M059J (cell line): ENCODE data around the gene TMEM115. TPM values are rescaled to one million over a fixed set of nuclear protein-coding genes. Genes with fewer than 3 reads are reported as not detected.

Experiments used
- DNase-seq: peaks from one replicate; pipeline ENCODE4 v3.0.0-alpha.2; 2012; ENCODE audit warnings: low read depth
- total RNA-seq: library from RNA; depleted of rRNA; stranded (reverse); fragments of >200 nt; shearing (Covaris generic); gene quantifications from 2 replicates; pipeline ENCODE4 v1.2.3, GENCODE V29; 2014

TMEM115 gene
- total RNA-seq, 1 experiment from 2014 or later = 38.2 TPM

DNA sequence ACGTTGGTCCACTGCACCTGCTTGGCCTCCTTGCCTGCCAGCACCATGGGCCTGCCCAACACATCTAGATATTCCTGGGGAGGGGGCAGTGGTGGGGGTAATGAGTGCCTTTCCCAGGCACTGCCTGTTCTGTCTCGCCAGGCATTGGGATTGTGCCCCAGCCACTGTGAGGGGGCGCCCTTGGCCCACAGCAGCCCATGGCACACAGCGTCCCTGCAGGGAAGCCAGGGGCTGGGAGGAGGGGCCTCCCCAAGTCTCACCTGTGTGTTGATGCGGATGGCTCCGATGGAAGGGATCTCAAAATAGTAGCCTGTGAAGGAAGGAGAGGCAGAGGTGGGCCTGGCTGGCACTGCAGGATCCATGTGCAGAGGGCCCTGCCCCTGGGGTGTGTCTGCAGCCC is 18.7 kb upstream of the TMEM115 start:
- no peak for DNase-seq

DNA sequence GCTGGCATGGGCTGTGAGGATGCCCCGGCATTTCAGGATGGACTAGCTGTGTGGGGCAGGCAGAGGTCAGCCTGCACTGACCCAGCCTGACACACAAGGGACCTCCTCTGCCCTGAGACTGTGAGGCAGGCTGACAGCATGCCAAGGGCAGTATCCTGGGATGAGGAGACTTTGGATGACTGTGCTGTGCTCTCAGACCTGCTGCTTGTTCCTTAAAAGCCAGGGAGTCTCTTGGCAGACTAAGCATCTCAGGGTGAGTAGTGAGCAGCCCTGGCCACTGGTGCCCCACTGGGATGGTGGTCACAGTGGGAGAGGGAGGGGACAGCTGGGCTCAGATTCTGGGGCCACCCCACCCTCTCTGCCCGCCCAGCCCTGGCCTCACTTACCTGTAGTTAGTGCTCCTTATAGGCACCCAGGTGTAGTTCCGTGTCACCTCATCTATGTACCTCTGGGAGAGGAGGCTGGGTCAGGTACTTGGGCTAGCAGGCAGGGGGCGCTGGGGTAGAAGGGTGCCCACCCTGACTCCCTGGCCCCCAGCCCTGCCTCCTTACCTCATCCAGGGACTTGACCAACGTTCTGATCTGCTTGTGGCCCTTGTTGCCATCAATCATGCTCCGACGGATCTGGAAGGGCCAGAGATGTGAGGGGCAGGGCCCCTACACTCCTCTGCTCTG is 16.1 kb upstream of the TMEM115 start:
- DNase-seq = no peak

DNA sequence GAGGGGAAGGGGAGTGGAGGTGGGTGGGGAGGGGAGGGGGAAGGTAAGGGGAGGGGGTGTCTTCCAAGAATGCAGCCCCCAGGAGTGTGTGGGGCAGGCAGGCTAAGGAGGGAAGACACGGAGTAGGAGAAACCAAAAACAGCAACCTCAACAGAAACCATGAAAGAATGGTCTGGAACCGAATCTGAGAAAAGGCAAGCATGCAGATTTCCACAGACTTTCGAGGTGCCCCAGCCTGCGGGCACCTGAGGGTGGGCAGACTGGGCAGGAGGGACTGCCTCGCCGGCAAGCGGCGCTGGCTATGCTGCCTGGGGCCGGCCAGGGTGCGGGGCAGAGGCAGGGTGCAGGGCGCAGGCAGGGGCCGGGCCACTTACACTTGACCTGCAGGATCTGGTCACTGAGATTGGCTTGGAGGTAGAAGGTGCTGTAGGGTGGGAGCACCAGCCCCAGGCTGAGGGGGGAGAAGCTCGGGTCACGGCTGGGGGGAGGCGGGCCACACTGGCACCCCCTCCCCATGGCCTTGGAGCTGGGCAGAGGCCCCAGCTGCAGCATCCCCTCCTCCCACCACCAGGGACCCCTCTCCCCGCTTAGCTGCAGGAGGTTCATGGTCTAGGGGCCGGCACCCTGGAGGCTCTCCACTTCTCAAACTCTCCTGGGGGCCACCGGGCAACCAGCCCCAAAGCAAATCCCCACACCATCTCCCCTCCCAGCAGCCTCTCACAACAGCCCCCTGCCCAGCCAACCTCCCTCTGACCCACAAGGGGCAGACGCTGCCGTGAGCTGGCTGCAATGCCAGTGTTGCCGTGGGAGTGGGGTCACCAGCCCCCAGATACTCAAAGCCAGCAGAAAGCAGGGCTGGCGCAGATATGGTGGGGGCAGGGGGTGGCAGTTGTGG is 15.3 kb upstream of the TMEM115 start:
- DNase-seq = no peak

DNA sequence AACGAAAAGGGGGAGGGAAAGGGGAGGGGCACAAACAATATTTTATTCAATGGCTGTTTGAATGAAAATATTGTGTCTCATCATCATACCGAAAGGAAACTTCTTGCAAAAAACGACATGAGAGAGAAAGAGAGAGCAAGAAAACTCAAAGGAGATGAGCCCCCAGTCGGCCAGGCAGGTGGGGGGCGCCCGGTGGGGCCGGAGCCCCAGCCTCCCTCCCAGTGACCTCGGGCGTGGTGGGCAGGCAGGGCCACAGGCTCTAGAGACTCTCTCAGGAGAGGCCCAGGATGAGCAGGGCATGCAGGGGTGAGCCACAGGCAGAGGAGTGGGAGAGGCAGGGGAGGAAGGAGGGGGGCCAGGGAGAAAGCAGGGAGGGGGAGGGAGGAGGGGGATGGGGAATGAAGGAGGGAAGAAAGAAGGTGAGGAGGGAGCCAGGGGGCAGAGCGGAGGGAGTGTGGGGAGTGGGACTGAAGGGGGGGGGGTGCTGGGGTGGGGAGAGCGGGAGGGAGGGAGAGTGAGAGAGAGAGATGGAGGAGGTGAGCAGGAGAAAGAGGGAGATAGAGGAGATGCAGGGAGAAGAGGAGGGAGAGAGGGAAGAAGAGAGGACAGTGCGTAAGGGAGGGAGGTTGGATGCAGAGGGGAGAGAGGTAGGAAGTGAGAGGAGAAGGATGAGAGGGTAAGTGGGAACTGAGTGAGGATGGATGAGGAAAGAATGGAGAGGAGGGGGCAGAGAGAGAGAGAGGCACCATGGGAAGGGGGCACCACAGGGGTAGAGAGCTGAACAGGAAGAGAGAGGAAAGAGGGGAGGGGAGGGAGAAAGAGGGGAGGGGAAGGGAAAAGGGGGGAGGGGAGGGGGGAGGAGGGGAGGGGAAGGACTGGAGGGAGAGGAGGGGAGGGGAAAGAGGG is 14.1 kb upstream of the TMEM115 start:
- no peak for DNase-seq

DNA sequence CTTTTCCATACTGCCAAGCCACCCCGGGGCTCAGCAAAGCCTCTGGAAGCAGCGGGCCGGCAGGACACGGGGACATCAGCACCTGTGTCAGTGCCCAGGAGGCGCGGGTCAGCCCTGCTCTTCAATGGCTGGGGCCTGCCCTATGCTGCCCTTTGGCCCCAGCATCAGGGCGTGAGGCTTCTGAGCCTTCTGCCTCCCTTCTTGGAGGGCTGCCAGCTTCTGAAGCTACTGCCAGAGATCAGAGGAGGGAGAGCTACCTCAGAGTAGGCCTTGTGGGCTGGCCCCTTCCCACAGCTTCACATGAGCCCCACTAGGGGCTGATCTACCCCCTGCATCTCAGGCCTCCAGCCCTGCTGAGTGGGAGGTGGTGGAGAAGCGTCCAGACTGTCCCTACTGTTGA is 13.0 kb upstream of the TMEM115 start:
- DNase-seq = no peak

DNA sequence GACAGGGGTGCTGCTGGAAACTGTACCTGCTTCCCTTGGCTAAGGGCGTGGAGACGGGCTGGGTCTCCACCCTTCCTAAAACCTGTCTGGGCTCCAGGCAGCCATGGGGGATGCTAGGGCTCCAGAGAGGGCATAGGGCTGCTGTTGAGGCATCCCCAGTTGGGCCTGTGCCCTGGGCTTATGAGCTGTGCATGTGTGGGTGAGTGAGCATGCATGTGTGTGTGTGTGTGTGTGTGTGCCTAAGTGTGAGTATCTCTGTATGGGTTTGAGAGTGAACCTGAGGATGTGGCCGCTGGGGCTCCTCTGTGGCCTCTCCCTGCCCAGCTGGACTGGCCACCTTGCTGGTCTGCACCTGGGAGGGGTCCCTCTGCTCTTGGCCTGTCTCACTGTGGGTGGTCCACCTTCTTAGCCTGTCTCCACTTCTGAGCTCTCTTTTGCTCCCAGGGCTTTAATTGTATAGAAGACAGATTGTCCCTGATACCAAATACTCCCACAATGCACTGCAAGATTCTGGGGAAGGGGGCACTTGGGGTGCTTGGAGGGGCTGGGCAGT is 11.9 kb upstream of the TMEM115 start:
- DNase-seq = no peak

DNA sequence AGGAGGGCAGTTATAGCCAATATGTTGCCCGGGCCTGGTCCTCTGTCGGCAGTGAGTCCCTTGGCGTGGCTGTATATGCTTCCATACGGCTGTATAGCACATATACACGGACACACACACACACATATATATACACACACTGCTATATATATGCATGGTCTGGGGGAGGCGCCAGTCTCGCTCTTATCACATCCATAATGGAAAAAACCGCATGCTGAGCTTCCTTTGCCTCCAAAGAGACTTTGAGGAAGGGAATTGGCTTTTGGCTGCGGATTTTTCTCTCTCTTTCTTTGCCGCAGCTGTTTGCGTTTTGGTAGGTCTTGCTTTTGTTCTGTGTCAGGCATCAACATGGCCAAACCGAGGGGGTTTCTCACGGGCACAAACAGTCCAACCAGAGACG is 11.3 kb upstream of the TMEM115 start:
- peak; percentile 31 for DNase-seq

DNA sequence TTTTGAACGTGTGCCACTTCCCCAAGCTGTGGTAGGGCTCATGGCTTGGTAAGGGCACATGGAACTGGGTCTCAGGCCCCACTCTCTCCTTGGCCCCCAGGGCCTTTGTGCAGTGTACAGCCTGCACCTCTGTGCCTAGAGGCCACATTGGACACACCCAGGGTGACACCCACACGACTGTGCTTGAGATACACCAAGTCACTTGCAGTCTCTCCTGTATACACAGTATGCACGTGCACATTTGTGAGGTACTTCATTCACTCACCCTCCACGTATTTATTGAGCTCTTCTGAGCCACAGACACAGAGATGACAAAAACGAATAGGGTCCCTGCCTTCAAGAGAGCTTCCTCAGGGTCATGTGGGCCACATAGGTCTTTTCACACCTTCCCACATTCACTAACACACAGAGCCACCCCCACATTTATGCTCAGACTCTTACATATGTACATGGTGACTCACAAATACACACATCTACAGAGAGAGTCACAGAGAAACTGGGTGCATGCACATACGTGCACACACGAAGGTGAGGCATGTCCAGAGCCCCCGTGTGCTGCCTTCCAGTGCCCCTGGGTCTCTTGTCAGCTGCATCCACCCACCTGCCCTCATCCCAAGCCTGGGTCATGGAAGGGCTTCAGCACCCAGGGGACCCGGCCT is 9.8 kb upstream of the TMEM115 start:
- DNase-seq = no peak

DNA sequence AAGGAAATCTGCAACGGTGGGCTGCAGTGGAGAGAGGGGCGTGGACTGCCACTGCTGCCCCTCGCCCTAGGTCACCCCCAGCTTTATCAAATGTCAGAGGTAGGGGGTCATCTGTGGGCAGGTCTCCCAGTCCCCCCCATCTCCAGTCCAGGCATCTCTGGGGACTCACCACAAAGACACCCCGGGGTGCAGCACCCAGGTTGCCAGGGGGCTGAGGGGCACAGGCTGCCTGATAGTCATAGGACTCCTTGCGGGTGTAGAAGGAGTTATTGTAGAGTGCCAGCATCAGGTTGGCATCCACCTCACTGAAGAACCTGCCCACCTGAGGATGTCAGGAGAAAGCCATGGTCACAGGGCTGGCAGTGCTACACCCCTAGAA is 6.5 kb upstream of the TMEM115 start:
- DNase-seq = no peak

DNA sequence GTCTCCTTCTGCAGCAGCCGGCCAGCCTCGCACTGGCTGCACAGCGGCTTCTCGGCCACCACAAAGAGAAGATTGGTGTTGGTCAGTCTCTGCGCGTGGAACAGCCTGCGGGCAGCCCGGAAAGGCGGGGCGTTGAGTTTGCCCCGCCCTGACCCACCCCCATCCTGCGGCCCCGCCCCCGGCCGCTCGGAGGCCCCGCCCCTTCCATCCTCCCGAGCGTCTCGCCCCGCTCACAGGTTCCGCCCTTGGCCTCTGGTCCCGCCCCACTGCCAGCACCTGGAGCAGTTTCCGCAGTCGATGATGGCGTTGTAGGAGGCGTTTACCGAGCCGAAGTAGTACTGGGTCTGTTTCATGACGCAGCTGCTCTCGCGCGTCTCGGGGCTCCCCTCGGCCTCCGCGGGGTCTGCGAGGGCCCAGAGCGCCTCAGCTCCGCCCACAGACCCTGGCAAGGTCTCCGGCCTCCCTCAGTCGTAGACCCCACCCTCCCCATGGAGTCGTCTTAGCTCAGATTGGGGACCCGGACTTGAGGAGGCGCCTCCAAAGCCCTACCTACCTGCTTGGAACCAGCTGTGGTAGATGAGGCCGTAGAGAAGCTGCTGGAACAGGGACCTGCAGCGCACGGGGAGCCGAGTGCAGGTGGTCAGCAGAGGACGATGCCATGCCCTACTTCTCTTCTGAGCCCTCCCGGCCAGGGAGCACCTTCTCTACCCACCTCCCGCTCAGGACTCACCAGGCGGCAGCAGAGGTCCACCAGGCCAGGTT is 5.9 kb upstream of the TMEM115 start:
- DNase-seq = no peak

DNA sequence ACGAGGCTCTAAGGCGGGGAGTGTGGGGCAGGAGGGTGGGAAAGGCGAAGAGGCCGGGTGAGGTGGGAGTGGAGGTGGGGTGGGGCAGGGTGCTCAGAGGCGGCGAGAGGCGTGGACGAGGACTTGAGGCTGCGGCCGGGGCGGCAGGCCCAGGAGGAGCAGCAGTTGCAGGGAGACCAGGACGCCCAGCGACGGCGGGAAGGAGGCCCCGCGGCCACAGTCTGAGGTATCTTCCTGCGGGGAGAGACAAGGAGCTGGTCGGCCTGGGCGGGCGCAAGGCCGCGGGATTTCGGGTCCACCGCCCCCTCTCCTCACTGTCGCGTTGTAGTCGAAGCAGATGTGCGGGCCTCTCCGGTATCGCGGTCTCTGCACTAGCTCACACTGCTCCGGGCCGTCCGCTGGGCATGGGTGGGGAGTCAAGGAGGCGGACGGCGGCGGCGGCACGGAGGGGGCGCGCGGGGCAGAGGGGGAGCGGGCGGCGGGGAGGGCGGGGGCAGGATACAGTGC is 5.3 kb upstream of the TMEM115 start:
- DNase-seq = no peak

DNA sequence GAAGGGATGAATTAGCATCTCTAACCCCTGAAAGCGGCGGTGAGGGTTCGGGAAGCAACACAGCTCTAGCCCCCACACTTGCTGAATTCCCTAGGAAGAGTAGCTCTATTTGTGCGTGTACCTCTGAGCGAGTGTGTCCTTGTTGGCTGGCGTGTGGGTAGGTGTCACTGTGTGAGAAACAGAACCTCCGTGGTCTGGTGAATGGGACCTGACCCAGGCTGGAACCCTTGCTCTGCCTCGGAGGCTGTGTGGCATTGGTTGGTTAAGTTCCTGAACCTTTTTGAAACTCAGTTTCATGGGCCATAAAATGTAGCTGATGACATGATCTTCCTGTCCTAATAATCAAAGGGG is 414 bp upstream of the TMEM115 start:
- no peak for DNase-seq

DNA sequence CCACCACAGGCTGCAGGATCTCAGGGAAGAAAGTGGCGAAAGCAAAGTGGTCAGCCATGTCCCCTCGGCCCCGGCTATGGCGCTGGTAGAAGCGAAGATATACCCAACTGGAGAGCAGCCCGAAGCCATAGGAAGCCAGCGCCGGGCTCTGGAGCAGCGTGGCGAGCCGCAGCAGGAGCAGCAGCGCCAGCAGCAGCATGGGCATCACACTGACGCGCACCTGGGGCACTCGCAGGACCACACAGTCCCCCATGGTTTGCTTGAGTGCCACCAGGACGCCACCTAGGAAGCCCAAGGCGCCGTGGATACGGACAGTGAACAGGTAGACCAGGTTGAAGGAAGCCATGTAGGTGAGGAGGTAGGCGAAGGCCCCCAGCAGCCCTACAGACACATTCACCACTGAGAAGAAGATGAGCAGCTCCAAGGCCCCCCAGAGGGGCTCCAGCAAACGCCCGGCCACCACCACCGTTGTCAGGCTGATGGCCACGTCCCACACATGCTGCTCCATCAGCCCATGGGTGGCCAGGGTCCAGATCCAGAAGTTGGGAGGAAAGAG is 888 bp downstream of the TMEM115 start:
- no peak for DNase-seq

DNA sequence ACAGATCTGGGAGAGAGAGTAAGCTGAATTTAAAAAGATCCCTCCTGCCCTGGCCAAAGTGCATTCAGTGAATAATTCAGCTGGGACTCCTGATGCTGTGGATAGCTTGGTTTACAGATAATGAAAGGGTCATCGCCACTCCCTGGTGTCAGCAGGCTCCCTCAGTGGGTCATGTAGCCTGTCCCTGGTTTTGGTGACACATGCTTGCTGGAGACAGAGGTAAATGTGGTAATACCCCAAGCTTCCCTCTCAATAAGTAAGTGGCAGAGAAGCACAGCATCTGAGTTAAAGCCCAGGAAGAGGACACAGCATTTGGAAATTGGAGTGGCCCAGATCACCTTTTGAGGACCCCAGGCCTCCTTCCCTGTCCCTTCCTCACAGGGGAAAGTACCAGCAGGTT is 1.8 kb downstream of the TMEM115 start:
- no peak for DNase-seq

DNA sequence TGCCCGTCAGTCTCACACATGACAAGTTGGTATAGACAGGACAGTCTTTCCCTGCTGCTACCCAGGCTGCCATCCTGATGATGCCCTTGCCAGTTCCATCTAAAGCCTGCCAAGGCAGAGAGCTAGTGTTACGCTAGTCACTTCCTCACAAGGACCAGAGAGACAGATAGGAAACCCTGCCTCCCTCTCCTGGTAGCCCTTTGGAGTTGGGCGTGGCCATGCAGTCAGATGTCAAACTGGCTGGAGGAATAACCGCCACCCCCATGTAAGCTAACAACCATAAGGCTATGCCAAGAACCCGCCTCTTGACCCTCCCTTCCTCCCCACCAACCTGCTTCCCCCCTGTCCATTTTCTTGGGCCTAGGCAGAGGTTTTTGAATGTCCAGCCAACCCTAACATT is 2.8 kb downstream of the TMEM115 start:
- peak; percentile 39 for DNase-seq

DNA sequence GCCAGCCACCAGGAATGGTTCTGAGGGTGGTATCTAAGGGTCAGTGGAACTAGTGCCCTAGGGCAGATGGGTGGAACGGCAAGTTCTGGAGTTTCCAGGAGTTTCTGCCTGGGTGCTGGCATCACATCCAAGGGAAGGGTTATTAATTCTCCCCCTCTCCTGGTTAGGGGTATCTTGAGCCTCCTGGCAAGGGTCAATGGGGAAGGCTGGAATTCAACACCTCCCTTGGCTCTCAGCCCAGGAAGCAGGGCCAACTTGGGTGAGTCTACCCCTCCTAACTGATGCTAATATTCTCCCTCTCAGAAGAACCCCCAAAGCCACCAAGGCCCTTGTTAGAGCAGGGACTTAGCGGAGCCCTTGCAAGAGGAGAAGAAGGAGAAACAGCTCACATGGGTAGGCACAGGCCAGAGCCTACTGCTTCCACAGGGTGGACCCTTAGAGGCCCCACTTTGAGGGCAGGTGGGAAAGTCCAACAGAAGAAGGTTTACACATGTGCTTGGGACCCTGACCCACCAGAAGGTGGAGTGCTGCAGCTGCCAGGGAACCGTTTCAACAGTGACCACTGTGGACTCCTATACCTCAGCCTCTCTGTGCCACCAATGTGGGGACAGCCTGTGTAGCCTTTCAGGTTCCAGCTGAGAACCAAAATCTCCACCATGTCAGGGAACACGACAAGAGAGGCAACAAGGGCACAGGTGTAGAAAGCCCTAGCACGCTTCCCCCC is 3.3 kb downstream of the TMEM115 start:
- no peak for DNase-seq

DNA sequence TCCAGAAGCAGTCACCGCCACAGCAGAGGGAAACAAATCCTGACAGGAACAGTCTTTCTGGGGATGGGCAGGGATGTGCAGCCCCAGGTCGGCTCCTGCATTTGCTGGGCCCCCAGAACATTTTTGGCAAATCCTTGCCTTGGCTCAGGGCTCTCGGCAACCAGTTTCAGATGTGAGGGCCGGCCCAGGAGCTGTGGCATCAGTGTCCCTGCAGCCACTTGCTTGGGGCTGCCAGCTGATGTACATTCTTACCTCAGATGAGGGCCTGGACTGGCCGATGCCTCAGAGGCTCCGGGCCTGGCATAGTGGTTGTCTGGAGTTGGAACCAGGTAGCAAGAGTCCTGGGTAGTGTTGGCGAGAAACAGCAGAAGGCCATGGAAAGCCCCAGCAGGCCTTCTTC is 4.5 kb downstream of the TMEM115 start:
- no peak for DNase-seq

DNA sequence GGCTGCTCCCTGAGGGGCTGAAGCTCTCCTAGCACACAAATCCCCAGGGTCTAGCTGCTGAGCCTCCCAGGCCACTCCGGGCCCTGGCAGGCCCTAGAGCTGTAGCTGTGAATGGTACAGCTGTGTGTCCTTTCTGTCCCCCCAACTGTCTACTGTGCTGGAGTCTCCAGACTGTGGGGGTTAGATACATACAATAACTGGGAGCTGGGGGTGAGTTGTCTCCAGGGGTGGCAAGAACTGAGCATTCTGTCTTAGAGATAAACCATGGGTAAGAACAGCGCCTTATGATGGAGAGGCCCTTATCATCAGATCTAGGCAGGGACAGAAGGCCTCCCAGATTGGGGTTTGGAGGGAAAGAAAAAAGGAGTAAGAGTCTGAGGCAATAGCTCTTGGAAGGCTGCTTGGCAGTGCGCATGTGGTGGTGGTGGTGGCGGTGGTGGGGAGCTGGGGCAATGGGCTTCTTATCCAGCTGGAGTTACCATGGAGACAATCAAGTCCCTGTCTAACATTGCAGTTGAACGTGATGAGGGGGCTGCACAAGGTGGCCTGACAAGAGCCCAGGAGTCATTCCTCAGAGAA is 5.0 kb downstream of the TMEM115 start:
- no peak for DNase-seq
